ENCODE results near the gene SCN8A. TPM values are rescaled to one million over a fixed set of nuclear protein-coding genes. Genes with fewer than 3 reads are reported as not detected.

Gene SCN8A
- total and polyA plus RNA-seq, 2 experiments from 2014 or later = 1.1 to 2.6 TPM

DNA sequence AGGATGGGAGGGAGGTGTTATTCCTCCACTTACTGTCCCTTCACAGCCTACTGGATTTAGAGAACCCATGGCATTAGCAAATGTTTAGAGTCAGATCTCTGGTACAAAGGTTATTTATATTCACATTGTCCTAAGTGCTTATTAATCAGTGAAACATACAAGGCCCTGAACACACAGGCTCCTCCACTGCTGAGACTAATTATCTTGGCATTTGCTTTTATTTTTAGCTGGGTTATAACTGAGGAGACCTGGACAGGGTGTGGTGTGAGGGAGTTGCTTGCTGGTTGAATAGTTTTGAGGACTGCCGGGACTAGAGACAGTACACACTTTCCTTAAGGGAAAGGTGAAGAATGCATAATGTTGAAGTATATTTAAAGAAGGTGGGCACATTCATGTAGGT lies 180.0 kb downstream of the SCN8A start:
- Histone ChIP-seq H4K20me1 (ENCODE audit: insufficient read depth, poor library complexity, severe bottlenecking) (no peaks in the 10 kb centered on the region), H2AFZ (no peak overlapping the region), H3K36me3 (replicated peaks; ENCODE audit: insufficient read depth, low read depth) (no peaks in the 10 kb centered on the region), H3K27ac (no peak overlapping the region), H3K9me3 (ENCODE audit: low read depth) (no peaks in the 10 kb centered on the region), H3K27me3 (no peaks in the 10 kb centered on the region), H3K4me3 (no peak overlapping the region), H3K4me2 (no peak overlapping the region), H3K4me1 (ENCODE audit: insufficient read depth) (no peaks in the 10 kb centered on the region), H3K9me2 (replicated peaks; ENCODE audit: insufficient read depth) (no peaks in the 10 kb centered on the region), H3K79me2 (no peaks in the 10 kb centered on the region)
- no peak for DNase-seq (ENCODE audit: low spot score)
- WGBS (ENCODE audit: low lambda C conversion rate, missing lambda C conversion rate) = 70% methylated on average over 1 of the region's 1 CpG
- TF ChIP-seq EZH2phosphoT487 (IDR thresholded peaks at IDR 0.05; ENCODE audit: low read depth, severe bottlenecking, unreplicated experiment) (no peak), EZH2 (IDR thresholded peaks at IDR 0.05; ENCODE audit: borderline replicate concordance) (no peak)
- TF ChIP-seq, protein P1, sequence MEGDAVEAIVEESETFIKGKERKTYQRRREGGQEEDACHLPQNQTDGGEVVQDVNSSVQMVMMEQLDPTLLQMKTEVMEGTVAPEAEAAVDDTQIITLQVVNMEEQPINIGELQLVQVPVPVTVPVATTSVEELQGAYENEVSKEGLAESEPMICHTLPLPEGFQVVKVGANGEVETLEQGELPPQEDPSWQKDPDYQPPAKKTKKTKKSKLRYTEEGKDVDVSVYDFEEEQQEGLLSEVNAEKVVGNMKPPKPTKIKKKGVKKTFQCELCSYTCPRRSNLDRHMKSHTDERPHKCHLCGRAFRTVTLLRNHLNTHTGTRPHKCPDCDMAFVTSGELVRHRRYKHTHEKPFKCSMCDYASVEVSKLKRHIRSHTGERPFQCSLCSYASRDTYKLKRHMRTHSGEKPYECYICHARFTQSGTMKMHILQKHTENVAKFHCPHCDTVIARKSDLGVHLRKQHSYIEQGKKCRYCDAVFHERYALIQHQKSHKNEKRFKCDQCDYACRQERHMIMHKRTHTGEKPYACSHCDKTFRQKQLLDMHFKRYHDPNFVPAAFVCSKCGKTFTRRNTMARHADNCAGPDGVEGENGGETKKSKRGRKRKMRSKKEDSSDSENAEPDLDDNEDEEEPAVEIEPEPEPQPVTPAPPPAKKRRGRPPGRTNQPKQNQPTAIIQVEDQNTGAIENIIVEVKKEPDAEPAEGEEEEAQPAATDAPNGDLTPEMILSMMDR (IDR thresholded peaks at IDR 0.05; ENCODE audit: poor library complexity) = no peak

DNA sequence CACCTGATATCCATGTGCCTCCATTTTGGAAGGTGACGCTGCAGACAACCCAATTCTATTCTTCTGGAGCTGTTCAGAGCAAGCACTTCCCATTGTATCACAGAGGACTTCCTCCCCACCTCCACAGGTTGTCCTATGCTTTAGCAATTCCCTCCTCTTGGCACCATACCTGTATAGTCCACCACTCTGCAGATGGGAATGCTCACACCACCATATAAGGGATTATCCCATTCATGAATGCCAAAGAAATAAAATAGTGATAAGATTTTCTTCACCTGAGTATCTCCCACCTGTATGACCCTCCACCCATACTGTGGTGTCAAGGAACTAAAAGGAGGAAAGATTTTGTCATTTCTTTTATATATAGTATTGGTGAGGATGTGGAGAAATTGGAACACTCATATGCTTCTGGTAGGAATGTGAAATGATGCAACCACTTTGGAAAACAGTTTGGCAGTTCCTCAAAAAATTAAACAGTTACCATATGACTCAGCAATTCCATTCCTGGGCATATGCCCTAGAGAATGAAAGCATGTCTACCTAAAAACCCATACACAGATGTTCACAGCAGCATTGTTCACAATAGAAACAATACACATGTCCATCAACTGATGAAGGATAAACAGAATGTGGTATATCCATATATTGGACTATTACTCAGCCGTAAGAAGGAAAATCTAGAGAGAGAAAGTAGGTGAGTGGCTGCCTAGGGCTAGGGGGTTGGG lies 182.3 kb downstream of the SCN8A start:
- Histone ChIP-seq H3K9me2 (replicated peaks; ENCODE audit: insufficient read depth) (no peaks in the 10 kb centered on the region), H3K36me3 (replicated peaks; ENCODE audit: insufficient read depth, low read depth) (no peaks in the 10 kb centered on the region), H3K4me1 (ENCODE audit: insufficient read depth) (no peaks in the 10 kb centered on the region), H3K4me3 (no peak overlapping the region), H3K9me3 (ENCODE audit: low read depth) (no peaks in the 10 kb centered on the region), H3K4me2 (no peak overlapping the region), H3K27me3 (no peaks in the 10 kb centered on the region), H3K27ac (no peak overlapping the region), H3K79me2 (no peaks in the 10 kb centered on the region), H4K20me1 (ENCODE audit: insufficient read depth, poor library complexity, severe bottlenecking) (no peaks in the 10 kb centered on the region), H2AFZ (no peak overlapping the region)
- 94% methylated on average over 2 of the region's 2 CpGs for WGBS (ENCODE audit: low lambda C conversion rate, missing lambda C conversion rate)
- DNase-seq (ENCODE audit: low spot score) = no peak
- TF ChIP-seq, protein P1 (IDR thresholded peaks at IDR 0.05; ENCODE audit: poor library complexity) = no peak
- TF ChIP-seq EZH2 (IDR thresholded peaks at IDR 0.05; ENCODE audit: borderline replicate concordance) = no peak
- TF ChIP-seq EZH2phosphoT487 (IDR thresholded peaks at IDR 0.05; ENCODE audit: low read depth, severe bottlenecking, unreplicated experiment) = no peak

DNA sequence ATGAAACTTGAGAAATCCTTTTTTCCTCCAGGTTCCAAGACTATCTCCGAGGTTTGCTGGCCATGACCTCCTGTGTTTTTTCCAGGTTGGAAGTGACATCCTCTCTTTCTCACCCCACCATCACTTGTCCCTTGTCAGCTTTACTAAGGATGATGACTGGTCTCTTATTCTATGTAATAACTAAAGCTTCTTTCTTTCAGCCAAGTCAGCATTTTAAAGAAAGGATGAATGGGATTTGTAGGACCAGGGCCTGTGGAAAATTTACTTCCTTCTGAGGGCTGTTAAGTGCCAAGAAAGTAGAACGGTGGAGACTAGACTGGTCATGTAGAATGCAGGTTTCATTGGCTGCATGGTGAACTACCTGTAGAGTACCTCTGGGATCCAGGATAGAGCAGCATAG lies 183.9 kb downstream of the SCN8A start:
- no peaks in the 10 kb centered on the region for H4K20me1 ChIP-seq (ENCODE audit: insufficient read depth, poor library complexity, severe bottlenecking)
- no peaks in the 10 kb centered on the region for H3K9me3 ChIP-seq (ENCODE audit: low read depth)
- no peak overlapping the region for H2AFZ ChIP-seq
- H3K27ac ChIP-seq = no peak overlapping the region
- H3K4me2 ChIP-seq = no peak overlapping the region
- H3K4me1 ChIP-seq (ENCODE audit: insufficient read depth) = no peaks in the 10 kb centered on the region
- no peak overlapping the region for H3K4me3 ChIP-seq
- H3K9me2 ChIP-seq (replicated peaks; ENCODE audit: insufficient read depth) = no peaks in the 10 kb centered on the region
- H3K36me3 ChIP-seq (replicated peaks; ENCODE audit: insufficient read depth, low read depth) = no peaks in the 10 kb centered on the region
- H3K79me2 ChIP-seq = no peaks in the 10 kb centered on the region
- H3K27me3 ChIP-seq = no peaks in the 10 kb centered on the region
- WGBS (ENCODE audit: low lambda C conversion rate, missing lambda C conversion rate) = 91% methylated on average over 2 of the region's 2 CpGs
- TF ChIP-seq, protein P1 (IDR thresholded peaks at IDR 0.05; ENCODE audit: poor library complexity) = no peak
- TF ChIP-seq EZH2phosphoT487 (IDR thresholded peaks at IDR 0.05; ENCODE audit: low read depth, severe bottlenecking, unreplicated experiment) (no peak), EZH2 (IDR thresholded peaks at IDR 0.05; ENCODE audit: borderline replicate concordance) (no peak)
- no peak for DNase-seq (ENCODE audit: low spot score)
